Stomach (tissue), 4 donors: ENCODE measurements around the gene BBS9.

Source experiments
- EP300 ChIP-seq: sonication (generic); formaldehyde crosslinking; IDR thresholded peaks from one replicate; pipeline ENCODE4 v1.6.1; 2017; ENCODE audit warnings: antibody characterized with exemption
- POLR2AphosphoS5 ChIP-seq, 3 donors: sonication (generic); formaldehyde crosslinking; IDR thresholded peaks; one replicate each; pipeline ENCODE4 v1.6.1; 2016; ENCODE audit warnings: antibody characterized with exemption in 3 of 3
- TF ChIP-seq, protein P1 (sequence below), 7 experiments: fragments of 450-650 bp in 4 of 7; fragments of 200-600 bp in 3 of 7; sonication (generic) in 3 of 7; IDR thresholded peaks; one replicate each; pipeline ENCODE4 v1.5.1; 2016 to 2019; ENCODE audit warnings: antibody characterized with exemption in 7 of 7, control low read depth in 2 of 7, mild to moderate bottlenecking in 1 of 7

DNA sequence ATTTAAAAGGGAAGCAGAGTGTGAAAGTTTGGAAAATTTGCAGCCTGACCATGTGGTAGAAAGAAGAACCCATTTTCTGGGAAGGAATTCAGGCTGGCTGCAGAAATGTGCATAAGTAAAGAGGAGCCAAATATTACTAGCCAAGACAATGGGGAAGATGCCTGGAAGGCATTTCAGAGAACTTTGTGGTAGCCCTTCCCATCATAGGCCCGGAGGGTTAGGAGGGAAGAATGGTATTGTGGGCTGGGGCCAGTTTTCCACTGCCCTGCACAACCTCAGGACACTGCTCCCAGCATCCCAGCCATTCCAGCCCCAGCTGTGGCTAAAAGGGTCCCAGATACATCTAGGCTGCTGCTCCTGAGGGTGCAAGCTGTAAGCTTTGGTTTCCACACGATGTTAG lies 497.5 kb downstream of the BBS9 start:
- TF ChIP-seq, protein P1, sequence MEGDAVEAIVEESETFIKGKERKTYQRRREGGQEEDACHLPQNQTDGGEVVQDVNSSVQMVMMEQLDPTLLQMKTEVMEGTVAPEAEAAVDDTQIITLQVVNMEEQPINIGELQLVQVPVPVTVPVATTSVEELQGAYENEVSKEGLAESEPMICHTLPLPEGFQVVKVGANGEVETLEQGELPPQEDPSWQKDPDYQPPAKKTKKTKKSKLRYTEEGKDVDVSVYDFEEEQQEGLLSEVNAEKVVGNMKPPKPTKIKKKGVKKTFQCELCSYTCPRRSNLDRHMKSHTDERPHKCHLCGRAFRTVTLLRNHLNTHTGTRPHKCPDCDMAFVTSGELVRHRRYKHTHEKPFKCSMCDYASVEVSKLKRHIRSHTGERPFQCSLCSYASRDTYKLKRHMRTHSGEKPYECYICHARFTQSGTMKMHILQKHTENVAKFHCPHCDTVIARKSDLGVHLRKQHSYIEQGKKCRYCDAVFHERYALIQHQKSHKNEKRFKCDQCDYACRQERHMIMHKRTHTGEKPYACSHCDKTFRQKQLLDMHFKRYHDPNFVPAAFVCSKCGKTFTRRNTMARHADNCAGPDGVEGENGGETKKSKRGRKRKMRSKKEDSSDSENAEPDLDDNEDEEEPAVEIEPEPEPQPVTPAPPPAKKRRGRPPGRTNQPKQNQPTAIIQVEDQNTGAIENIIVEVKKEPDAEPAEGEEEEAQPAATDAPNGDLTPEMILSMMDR (IDR thresholded peaks at IDR 0.05) = no peak
- TF ChIP-seq EP300 (no peak), POLR2AphosphoS5 (IDR thresholded peaks at IDR 0.05) (no peak)
